Bronchial epithelial cell (primary cell): ENCODE data around the gene PTEN. TPM values are rescaled to one million over a fixed set of nuclear protein-coding genes. Genes with fewer than 3 reads are reported as not detected.

Experiments used
- DNase-seq: peaks from one replicate; pipeline ENCODE4 v3.0.0-alpha.2; 2010; ENCODE audit warnings: low read depth
- FAIRE-seq: peaks from 2 replicates; lab custom pipeline; 2011; peaks lifted over from hg19 to GRCh38; lab: Jason Lieb, UNC
- H3K27me3 ChIP-seq: 2 replicates; pipeline ENCODE4 v1.5.1; 2011; ENCODE audit warnings: low read length; ENCODE audit not compliant: control insufficient read depth, insufficient read depth
- H3K36me3 ChIP-seq: 2 replicates; pipeline ENCODE4 v1.5.1; 2011; ENCODE audit warnings: low read length; ENCODE audit not compliant: control insufficient read depth, insufficient read depth
- H3K4me3 ChIP-seq: 2 replicates; pipeline ENCODE4 v1.5.1; 2011; ENCODE audit warnings: mild to moderate bottlenecking, low read depth, low read length, control low read depth
- CTCF ChIP-seq: IDR thresholded peaks from 2 replicates; pipeline ENCODE4 v1.5.1; 2011; ENCODE audit warnings: mild to moderate bottlenecking, moderate library complexity, low read length, control low read depth, inconsistent platforms; ENCODE audit not compliant: insufficient read depth, severe bottlenecking
- total RNA-seq: library from RNA; depleted of rRNA; stranded (reverse); fragments of >200 nt; gene quantifications from 2 replicates; pipeline ENCODE4 v1.2.1, GENCODE V29; 2014

PTEN gene
- total RNA-seq, 1 donor from 2014 or later, result 90.0 TPM

- Histone ChIP-seq H3K36me3 (peaks cover 4% of the 10 kb centered on the region), H3K27me3 (no peaks in the 10 kb centered on the region), H3K4me3 (no peak overlapping the region)
- no peak for FAIRE-seq
- no peak for DNase-seq
- TF ChIP-seq CTCF, result no peak
These were observed 19.3 kb downstream of the PTEN start for GRCh38 chr10:87882555-87883294.

- DNase-seq (no peak), FAIRE-seq (no peak)
- TF ChIP-seq CTCF, result no peak
- Histone ChIP-seq H3K36me3 (peaks cover 6% of the 10 kb centered on the region), H3K27me3 (no peaks in the 10 kb centered on the region), H3K4me3 (no peak overlapping the region)
These were observed 23.2 kb downstream of the PTEN start for GRCh38 chr10:87886635-87887034.

- peaks cover 6% of the 10 kb centered on the region for H3K36me3 ChIP-seq
- TF ChIP-seq CTCF, result no peak
- FAIRE-seq, result no peak
These were observed 23.7 kb downstream of the PTEN start for GRCh38 chr10:87887146-87887545.

GRCh38 chr10:87887548-87888289 is 24.3 kb downstream of the PTEN start:
- no peak for DNase-seq
- H3K36me3 ChIP-seq, result peaks cover 6% of the 10 kb centered on the region

More at GRCh38 chr10:87887146-87887545, 23.7 kb downstream of the PTEN start:
- no peak for DNase-seq
- Histone ChIP-seq H3K27me3 (no peaks in the 10 kb centered on the region), H3K4me3 (no peak overlapping the region)

GRCh38 chr10:87895430-87895829 is 32.0 kb downstream of the PTEN start:
- FAIRE-seq, result no peak
- Histone ChIP-seq H3K27me3 (no peaks in the 10 kb centered on the region), H3K36me3 (no peaks in the 10 kb centered on the region), H3K4me3 (no peak overlapping the region)
- no peak for DNase-seq
- TF ChIP-seq CTCF, result no peak

More at GRCh38 chr10:87887548-87888289, 24.3 kb downstream of the PTEN start:
- FAIRE-seq, result no peak
- no peak for TF ChIP-seq CTCF
- H3K27me3 ChIP-seq, result no peaks in the 10 kb centered on the region
- H3K4me3 ChIP-seq, result no peak overlapping the region
